DOHH2 (cell line): ENCODE measurements around the gene RASSF4.

ENCODE experiments used
- H3F3A ChIP-seq: fragments of 200-600 bp; sonication (generic), shearing (Covaris generic); 2 replicates; pipeline ENCODE4 v1.6.0; 2016; ENCODE audit warnings: antibody characterized with exemption, mild to moderate bottlenecking; ENCODE audit not compliant: control insufficient read depth, insufficient read depth
- H3K27ac ChIP-seq: fragments of 200-600 bp; sonication (generic); 2 replicates; pipeline ENCODE4 v1.5.1; 2014; ENCODE audit warnings: low read depth, mild to moderate bottlenecking, low read length, moderate library complexity
- H3K27me3 ChIP-seq: fragments of 200-600 bp; sonication (generic); 2 replicates; pipeline ENCODE4 v1.6.1; 2014; ENCODE audit warnings: mild to moderate bottlenecking, low read length, mixed read lengths; ENCODE audit not compliant: control insufficient read depth
- H3K36me3 ChIP-seq: fragments of 200-600 bp; sonication (generic); 2 replicates; pipeline ENCODE4 v1.6.1; 2014; ENCODE audit warnings: mild to moderate bottlenecking, low read length, moderate library complexity, mixed read lengths; ENCODE audit not compliant: control insufficient read depth
- H3K4me1 ChIP-seq: fragments of 200-600 bp; sonication (generic); 2 replicates; pipeline ENCODE4 v1.6.1; 2014; ENCODE audit warnings: mild to moderate bottlenecking, low read length, mixed read lengths; ENCODE audit not compliant: control insufficient read depth
- H3K4me2 ChIP-seq: fragments of 200-600 bp; sonication (generic); 2 replicates; pipeline ENCODE4 v1.6.0; 2014; ENCODE audit warnings: mild to moderate bottlenecking, low read length, moderate library complexity
- H3K4me3 ChIP-seq: fragments of 200-600 bp; sonication (generic); 2 replicates; pipeline ENCODE4 v1.5.1; 2014; ENCODE audit warnings: mild to moderate bottlenecking, low read length, mixed read lengths
- H3K79me2 ChIP-seq: fragments of 200-600 bp; sonication (generic); 2 replicates; pipeline ENCODE4 v1.6.1; 2014; ENCODE audit warnings: mild to moderate bottlenecking, low read length, mixed read lengths; ENCODE audit not compliant: control insufficient read depth
- H3K9me2 ChIP-seq: fragments of 200-600 bp; sonication (generic); replicated peaks from 2 replicates; pipeline ENCODE4 v1.6.1; 2014; ENCODE audit warnings: mild to moderate bottlenecking, low read length, mixed read lengths; ENCODE audit not compliant: control insufficient read depth
- H3K9me3 ChIP-seq: fragments of 200-600 bp; sonication (generic); 2 replicates; pipeline ENCODE4 v1.6.1; 2014; ENCODE audit warnings: antibody characterized with exemption, low read length, mixed read lengths; ENCODE audit not compliant: control insufficient read depth, insufficient read depth
- H4K20me1 ChIP-seq: fragments of 200-600 bp; sonication (generic); 2 replicates; pipeline ENCODE4 v1.6.0; 2014; ENCODE audit warnings: low read depth, mild to moderate bottlenecking, antibody characterized with exemption, low read length, moderate library complexity; ENCODE audit not compliant: control insufficient read depth, insufficient read depth
- EZH2phosphoT487 ChIP-seq: fragments of 200-600 bp; sonication (generic); IDR thresholded peaks from 2 replicates; pipeline ENCODE4 v1.6.1; 2017; ENCODE audit warnings: borderline replicate concordance, mild to moderate bottlenecking, antibody characterized with exemption, low read length, moderate library complexity, mixed read lengths
- TF ChIP-seq, protein P1 (sequence below): fragments of 200-600 bp; sonication (generic); IDR thresholded peaks from one replicate; pipeline ENCODE4 v1.5.1; 2014; ENCODE audit warnings: antibody characterized with exemption, mild to moderate bottlenecking, low read depth, low read length; ENCODE audit not compliant: poor library complexity, severe bottlenecking

Gene RASSF4

DNA sequence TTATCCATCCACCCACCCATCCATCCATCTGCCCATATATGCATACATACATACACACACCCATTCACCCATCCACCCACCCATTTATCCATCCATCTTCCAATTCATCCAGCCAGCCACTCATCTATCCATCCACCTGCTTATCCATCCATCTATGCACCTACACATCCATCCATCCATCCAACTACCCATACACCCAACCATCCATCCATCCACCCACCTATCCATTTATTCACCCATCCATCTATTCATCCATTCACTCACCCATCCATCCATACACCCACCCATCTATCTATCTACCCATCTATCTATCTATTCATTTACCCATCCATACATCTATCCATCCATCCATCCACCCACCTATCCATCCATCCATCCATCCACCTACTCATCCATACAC is 31.1 kb upstream of the RASSF4 start:
- Histone ChIP-seq H3K4me2 (no peak overlapping the region), H3K27ac (no peak overlapping the region), H3K9me2 (no peaks in the 10 kb centered on the region), H3K79me2 (no peaks in the 10 kb centered on the region), H3K27me3 (no peaks in the 10 kb centered on the region), H3K36me3 (no peaks in the 10 kb centered on the region), H4K20me1 (no peaks in the 10 kb centered on the region), H3K4me1 (peaks cover 5% of the 10 kb centered on the region), H3K4me3 (no peak overlapping the region), H3K9me3 (no peaks in the 10 kb centered on the region), H3F3A (no peaks in the 10 kb centered on the region)
- no peak for TF ChIP-seq EZH2phosphoT487
- TF ChIP-seq, protein P1, sequence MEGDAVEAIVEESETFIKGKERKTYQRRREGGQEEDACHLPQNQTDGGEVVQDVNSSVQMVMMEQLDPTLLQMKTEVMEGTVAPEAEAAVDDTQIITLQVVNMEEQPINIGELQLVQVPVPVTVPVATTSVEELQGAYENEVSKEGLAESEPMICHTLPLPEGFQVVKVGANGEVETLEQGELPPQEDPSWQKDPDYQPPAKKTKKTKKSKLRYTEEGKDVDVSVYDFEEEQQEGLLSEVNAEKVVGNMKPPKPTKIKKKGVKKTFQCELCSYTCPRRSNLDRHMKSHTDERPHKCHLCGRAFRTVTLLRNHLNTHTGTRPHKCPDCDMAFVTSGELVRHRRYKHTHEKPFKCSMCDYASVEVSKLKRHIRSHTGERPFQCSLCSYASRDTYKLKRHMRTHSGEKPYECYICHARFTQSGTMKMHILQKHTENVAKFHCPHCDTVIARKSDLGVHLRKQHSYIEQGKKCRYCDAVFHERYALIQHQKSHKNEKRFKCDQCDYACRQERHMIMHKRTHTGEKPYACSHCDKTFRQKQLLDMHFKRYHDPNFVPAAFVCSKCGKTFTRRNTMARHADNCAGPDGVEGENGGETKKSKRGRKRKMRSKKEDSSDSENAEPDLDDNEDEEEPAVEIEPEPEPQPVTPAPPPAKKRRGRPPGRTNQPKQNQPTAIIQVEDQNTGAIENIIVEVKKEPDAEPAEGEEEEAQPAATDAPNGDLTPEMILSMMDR, result no peak

DNA sequence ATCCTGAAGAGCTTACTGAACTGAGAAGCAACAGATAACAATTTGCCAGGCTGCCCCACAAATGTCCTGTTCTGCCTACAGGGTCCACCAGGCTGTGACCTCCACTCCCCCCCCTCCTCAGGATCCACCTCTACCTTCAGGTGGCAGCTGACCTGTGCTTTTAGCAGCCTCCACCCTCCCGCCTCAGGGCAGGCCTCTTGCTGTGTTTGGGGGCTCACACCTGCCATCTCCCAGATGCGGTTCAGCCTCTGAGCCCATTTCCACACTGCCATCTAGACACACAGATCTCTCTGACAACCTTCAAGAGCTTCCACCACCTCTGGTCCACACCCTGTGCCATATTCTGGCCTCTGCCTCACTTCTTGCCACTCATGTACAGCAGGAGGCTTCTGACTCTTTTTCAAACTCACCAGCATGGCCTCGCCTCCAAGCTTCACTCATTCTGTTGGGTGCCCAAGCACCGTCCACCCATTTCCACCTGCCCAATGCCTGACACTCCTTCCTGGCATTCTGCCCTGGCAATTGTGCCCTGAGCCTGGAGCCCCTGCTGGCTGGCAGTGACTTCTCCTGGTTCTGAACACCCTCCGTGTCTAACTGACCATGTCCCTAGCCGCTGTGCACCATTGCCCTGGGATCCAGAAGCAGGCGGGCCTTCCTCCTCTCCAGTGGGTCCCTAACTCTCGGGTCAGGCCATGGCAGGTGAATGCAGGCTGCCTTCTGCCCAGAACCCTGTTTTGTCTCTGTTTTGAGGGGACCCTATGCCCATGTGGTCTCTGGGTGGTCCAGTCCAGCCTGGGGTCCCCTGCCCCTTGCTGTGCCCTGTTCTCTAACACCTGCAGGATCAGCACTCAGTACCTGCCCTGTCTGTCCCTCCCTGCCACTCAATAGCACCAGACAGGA is 30.0 kb upstream of the RASSF4 start:
- Histone ChIP-seq H3K4me2 (no peak overlapping the region), H3K79me2 (no peaks in the 10 kb centered on the region), H3K4me1 (peaks cover 5% of the 10 kb centered on the region), H4K20me1 (no peaks in the 10 kb centered on the region), H3K9me3 (no peaks in the 10 kb centered on the region), H3K9me2 (no peaks in the 10 kb centered on the region), H3K27ac (no peak overlapping the region), H3K27me3 (no peaks in the 10 kb centered on the region), H3K36me3 (no peaks in the 10 kb centered on the region), H3F3A (no peaks in the 10 kb centered on the region), H3K4me3 (no peak overlapping the region)
- TF ChIP-seq, protein P1, result no peak
- TF ChIP-seq EZH2phosphoT487, result no peak

DNA sequence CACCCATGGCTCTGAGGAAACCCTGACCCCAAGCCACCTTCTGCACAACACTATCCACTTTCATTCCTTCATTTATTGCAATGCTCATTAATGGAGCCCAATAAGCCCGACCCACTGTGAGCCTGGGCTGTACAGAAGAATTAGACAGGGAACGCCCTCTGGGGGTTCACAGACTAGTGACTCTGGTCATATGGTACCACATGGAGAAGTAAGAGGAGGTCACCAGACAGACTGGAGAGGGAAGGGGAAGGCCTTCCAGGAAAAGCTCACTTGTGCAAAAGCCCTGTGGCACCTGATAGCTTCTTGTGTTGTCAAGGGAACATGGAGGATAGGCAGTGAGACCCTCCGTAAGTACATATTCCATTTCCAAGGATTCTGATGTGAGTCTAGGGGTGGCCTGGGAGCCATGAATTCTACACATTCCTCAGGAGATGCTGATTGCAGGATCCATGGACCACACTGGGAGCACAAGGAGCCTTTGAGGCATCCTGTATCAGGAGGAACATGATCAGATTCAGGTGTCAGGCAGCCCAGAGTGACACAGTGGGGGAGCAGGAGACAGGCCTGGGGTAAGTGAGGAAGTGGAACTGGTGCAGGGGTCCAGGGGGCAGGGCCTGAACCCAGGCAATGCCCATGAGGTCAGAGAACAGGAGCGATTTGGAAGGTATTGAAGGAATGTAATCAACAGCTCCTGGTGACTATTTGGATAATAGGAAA is 28.5 kb upstream of the RASSF4 start:
- no peaks in the 10 kb centered on the region for H3F3A ChIP-seq
- H3K9me3 ChIP-seq, result no peaks in the 10 kb centered on the region
- no peaks in the 10 kb centered on the region for H3K9me2 ChIP-seq
- no peaks in the 10 kb centered on the region for H3K27me3 ChIP-seq
- TF ChIP-seq EZH2phosphoT487, result no peak
- TF ChIP-seq, protein P1, result no peak
- H4K20me1 ChIP-seq, result no peaks in the 10 kb centered on the region
- H3K4me1 ChIP-seq, result peaks cover 9% of the 10 kb centered on the region
- H3K4me2 ChIP-seq, result no peak overlapping the region
- no peak overlapping the region for H3K4me3 ChIP-seq
- no peaks in the 10 kb centered on the region for H3K79me2 ChIP-seq
- H3K27ac ChIP-seq, result no peak overlapping the region
- H3K36me3 ChIP-seq, result no peaks in the 10 kb centered on the region
